ENCODE measurements around the gene ARL6IP4.

ARL6IP4 gene

DNA sequence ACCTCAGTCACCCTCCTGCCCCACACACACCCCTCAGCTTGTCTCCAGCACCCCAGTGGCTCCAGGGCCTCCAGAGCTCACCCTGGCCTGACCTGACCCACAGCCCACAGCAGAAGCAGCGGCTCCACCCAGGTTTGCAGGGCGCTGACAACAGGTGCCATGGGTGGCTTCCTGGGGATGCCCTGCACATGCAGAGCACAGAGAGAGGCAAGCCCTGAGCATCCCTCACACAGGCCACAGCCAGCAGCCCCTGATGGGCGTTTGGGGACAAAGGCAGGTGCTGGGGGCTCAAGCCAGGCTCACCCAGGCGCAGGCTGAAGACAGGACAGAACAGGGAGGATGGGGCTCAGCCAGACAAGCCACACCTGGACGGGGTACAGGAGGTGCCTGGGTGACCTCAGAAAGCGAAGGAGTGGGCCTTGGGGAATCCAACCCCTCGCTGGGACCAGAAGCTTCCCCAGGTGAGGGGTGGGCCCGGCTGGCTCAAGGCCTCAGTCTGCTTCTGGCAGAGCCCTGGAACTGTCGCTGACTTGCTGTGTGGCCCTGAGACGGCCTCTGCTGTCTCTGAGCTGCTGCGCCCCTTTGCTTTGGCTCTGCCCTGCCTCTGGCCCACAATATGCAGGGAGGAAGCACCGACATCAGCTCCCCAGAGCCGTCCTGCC, 10.6 kb downstream of the ARL6IP4 start:
- DNase-seq (ENCODE audit: low spot score): no peak

DNA sequence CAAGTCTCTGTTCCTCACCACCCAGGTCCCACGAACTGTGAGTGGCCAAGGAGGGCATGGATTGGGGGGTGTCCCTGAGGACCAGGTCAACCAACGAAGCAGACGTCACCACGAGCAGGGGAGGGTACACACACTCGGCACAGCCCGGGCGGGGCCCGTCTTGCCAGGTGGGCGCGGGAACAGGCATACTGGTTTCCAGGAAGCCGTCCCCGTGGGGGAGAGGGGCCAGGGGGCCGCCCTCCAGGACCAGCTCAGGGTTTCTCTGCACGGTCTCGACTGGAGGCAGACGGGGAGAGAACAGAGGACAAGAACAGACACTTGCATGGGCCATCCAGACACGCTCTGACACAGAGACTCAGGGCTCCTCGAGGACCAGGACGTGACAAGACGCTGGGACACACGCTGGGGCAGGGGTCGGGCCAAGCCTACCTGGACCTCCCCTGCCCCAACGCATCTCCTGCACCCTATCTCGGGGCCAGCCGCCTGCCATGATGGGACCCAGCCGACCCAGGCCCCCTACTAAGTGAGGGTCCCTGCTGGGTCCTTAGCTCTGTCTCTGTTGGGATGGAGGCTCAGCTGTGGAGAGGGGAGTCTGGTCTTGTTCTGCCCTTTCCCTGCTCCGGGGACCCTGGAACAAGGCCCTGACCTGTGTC, 11.3 kb downstream of the ARL6IP4 start:
- no peak for DNase-seq (ENCODE audit: low spot score)

DNA sequence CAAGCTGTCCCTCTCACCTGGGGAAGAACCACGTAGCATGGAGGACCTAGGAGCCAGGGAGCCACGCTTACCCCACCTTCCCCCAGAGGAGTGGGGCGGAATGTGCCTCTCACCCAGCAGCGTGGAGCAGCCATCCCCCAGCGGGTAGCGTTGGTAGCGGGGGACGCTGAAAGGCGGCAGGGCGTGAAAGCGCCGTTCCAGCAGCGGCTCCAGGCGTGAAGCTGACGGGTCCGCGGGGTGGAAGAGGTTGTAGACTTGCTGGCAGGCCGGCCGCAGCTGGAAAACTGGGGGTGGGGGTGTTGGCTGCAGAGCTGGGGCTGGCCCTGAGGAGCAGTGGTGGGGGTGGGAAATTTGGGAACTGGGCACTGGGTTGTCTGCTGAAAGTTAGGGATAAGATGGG, 11.9 kb downstream of the ARL6IP4 start:
- DNase-seq (ENCODE audit: low spot score): no peak

DNA sequence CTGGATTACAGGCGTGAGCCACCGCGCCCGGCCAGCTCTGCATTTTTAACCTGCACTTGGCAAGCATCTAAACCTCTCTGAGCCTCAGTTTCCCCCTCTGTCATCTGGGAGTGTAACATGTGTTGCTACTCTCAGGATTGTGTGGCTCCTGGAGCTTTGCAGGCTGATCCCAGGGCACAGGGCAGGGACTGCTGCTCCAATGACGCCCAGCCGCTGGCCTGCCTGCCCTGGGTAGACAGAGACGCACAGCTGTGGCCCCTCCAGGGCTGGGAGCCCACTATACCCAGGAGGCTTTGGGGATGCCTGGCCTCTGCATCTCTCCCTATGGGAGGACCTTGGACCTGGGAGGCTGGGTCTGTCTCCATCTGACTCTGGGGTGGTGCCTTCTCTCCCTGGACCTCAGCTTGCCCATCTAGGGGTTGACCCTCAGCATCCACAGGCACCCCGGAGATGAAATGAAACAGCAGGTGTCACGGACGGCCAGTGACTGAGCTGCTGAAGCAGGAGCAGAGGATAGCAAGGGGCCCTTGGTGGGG, 13.7 kb downstream of the ARL6IP4 start:
- no peak for DNase-seq (ENCODE audit: low spot score)

DNA sequence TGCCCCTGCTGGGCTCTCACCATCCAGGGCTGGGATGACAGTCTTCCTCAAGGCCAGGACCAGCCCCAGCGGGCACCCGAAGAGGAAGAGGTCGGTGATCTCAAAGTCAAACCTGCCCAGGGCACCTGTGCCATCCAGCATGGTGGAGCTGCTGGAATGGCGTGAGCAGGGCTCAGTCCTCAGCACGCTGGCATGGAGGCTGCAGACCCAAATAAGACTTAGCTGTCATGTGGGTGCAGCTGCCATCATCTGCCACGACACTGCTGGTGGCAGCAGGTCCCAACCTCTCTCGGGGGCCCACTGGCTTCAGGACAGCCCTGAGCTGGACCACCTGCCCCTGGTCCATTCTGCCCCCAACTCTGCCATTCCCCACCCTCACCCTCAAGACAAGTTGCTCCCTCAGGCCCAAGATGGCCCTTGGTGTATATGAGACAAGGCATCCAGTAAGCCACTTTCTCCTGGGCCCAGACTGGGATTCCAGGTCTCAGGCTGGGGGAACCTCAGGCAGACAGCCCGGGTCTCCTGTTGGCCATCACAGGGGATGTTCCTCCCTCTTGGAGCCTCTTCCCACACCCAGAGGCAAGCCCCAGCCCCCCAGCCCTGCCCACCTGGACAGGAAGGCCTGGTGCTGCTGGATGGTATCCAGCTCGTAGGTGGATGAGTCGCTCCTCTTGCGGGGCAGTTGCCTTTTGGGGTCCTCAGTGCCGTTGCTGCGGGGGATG, 14.5 kb downstream of the ARL6IP4 start:
- DNase-seq (ENCODE audit: low spot score): no peak

DNA sequence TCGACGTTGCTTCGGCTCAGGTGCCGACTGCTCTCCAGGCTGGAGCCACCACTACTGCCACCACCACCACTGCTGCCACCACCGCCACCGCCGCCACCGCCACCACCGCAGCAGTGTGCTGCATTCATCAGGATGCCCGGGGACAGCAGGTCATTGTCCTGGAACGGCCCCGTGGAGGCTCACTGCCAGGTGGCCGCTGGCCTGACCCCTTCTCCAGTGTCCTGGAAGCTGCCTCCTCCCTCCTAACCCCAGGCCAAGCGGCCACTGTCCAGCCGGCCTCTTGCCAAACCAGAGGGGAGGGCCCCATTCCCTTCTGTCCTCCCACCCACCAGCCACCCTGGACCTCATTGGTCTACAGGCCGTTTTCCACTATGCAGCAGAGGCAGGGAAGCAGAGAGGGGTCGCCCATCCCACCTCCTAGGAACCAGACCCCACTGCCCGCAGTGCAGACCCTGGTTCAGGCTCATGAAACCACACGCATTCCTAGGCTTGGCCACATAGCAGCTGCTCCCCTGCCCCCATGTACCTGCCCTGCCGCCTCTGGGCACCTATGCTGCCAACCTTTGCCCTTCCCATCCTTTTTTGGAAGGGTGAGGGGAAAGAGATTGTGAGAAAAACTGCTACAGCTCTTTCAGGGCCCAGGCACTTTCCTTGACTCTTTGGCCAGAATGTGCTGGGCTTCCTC, 15.2 kb downstream of the ARL6IP4 start:
- no peak for DNase-seq (ENCODE audit: low spot score)

DNA sequence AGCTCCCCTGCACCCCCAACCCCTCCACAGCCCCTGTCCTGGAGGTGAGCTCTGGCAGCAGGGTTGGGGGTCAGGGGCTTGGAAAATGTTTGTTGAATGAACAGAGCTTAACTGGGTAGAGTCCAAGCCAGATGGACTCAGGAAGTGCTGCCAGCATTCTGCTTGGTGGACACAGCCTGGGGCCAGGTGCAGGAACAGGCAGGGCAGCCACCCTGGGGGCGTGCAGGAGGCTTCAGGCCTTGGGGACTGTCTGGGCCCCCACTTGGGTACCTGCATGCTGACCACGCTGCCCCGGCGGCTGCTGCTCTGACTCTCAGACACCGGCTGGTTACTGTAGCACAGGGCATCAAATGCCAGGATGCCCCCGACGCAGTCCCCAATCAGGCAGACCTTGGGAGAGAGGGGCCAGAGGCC, 15.7 kb downstream of the ARL6IP4 start:
- no peak for DNase-seq (ENCODE audit: low spot score)

DNA sequence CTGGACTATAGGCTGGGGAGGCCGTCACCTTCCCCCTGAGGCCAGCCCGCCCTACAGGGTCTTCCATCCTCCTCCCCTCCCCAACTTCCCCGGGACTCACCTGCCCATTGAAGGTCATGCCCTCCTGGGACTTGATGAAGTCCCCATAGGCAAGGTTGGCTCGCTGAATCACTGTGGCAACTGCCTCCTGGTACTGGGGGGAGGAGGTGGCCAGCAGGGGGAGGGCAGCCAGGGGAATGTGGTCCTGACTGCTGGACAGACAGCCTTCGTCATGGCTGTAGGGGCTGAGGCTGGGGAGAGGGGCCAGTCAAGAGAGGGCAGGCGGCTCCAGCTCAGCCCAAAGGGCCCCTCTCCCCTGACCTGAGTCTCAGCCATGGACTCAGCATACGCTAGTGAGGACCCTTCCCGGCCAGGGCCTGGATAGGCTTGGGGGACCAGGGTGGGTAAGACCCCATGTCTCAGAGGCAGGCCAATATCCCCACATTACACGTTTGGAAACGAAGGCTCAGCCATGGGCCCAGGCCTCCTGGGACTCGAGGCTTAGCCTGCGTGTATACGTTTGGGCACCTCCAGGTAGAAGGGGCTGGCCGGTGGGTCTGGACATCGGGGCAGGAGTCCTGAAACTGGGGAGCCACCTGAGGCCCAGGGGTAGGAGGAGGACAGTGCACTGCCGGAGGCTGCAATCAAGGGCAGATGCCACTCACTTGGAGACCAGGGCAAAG, 16.3 kb downstream of the ARL6IP4 start:
- no peak for DNase-seq (ENCODE audit: low spot score)

DNA sequence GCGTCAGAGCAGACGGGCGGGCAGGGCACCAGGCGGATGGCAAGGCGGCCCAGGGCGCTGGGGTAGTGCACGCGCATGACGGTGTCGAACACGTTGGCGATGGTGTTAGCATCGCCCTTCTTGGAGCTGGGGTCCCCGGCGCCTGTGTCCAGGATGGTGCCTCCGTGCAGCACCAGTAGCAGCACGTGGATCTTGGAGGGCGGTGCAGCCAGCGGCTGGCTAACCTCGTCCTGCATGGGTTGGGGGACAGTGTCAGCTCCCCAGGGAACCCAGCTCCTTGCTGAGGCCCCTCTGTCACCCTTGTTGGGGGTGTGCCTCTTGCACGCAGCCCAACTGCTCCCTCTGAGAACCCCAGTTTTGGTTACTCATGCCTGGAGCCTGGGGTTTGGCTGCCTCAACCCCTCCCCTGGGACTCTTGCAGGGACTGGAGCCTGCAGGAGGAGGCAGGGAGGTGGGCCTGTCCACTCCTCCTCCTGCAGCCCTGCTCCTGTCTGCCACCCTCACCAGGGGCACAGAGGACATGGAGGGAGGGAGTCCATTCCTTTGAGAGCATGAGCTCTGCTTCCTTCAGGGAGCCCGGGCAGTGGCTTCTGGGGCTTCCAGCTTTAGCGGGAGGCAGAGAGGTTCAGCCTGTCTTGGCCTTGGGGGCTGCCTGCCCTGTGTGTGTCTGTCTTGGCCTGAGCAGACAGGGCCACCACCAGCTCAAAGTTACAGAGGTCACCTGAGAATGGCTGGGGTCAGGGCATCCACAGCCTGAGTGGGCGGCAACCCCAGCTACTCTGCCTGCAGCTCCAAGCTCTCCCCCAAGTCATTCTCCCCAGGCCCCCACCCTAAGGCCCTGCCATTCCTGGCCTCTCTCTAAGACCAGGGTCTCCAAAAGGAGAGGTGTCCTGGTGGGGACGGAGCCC, 17.1 kb downstream of the ARL6IP4 start:
- no peak for DNase-seq (ENCODE audit: low spot score)

DNA sequence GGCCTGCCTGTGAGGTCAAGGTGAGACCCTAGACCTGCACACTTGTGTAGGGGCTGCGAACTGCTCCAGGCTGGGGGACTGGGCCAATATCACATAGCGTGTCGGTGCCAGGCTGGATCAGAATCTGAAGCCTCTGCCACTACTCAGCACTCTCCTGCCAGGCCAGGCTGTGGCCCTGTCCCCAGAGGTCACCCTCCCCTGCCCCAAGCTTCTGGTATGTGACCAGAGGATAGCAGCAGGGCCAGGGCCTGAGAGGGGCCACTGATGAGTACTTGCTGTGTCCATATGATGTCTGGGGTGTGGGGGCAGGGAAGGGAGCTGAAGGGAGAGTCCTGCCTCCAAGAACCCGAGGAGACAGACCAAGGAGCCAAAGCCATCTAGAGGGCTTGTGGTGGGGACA, 17.8 kb downstream of the ARL6IP4 start:
- no peak for DNase-seq (ENCODE audit: low spot score)

DNA sequence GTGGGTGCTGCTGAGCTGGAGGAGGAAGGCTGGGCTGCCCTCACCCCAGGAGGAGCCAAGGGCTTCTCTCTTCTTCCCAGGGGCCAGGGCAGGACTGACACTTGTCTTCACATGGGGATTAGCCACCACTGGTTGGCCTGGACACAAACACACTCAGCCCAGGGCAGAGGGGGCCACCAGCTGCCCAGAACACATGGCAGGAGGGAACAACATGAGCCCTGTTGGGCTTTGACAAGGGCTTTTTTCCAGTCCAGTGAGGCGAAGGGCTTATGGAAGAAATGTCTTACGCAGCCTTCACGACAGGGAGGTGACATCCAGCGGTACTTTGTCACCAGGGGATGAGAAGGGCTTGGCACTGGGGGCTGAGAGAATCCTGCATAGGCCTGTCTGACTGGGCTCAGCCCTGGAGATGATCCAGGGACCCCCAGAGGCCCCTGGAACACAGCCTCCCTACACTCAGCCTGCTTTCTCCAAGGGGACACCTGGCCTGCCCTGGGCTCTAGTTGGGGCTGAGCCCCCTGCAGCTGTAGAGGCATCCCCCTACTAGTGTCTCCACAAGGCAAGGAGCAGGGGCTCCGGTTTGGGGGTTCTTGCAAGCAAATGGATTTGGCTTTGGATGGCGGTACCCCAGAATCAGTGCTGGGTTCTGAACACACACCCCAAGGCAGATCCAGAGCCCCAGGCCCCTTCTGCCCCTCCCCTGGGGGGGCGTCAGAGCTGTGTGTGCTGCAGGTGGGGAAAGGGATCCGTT, 18.9 kb downstream of the ARL6IP4 start:
- DNase-seq (ENCODE audit: low spot score): no peak

DNA sequence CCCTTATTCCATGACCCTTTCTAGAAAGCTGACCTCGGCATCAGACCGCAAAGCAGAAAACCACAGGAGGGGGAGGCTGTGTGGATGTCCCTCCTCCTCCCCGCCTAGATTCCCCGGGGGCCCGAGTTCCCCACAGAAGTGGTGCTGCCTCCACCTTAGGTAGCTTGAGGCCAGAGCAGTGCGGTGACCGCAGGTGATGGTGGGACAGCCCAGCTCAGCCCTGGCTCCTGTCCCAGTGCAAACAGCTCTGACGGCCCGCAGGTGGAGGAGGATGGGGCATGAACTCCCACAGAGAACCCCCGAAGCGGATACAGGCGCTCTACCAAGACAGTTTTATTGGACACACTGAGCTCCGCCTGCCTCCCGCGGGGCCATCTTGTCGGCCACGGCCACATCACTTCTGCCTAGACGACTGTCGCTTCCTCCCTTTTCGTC, 19.5 kb downstream of the ARL6IP4 start:
- no peak for DNase-seq (ENCODE audit: low spot score)

DNA sequence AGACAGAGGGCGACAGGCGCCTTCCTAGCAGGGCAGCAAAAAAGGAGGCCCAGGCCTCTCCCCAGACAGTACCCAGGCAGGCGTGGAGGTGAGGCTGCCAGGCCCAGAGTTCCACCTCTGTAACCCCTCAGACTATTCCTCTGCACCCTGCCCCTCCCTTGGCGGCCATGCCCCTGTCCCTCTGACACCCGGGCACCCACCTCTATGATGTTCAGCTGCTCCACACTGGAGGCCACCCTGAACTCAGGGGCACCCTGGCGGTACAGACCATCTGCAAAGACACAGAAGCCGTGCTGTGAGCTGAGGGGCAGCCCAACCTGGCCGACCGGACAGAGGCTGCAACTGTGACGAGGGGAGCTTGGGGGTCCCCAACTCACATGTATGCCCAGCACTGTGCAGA, 20.1 kb downstream of the ARL6IP4 start:
- DNase-seq (ENCODE audit: low spot score): no peak

DNA sequence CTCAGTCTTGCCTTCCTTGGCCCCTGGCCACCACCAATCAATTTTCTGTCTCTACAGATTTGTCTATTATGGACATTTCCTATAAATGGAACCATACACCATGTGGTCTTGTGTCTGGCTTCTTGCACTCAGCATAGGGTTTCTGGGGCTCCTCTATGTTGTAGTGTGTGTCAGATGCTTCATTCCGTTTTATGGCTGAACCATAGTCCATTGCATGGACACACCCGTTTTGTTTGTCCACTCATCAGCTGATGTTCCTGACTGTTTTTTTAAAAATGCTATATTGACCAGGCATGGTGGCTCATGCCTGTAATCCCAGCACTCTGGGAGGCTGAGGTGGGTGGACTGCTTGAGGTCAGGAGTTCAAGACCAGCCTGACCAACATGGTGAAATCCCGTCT, 21.0 kb downstream of the ARL6IP4 start:
- no peak for DNase-seq (ENCODE audit: low spot score)

DNA sequence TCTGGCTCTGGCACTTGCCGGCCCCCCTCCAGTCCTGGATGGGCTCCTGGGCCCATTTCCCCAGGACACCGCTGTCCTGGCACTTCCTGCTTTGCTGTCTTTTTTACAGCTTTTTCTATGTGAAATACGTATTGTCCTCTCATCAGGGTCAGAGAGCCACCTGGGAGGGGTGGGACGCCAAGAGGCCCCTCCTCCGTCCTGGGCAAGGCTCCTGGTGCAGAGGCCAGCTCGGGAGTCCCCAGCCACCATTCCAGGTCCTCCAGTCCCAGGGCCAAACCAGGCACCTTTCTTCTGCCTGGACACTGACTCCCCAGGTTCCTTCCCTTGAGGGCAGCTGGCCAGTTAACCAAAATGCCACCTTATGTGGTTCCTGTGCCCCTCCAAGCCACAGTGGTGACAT, 22.8 kb downstream of the ARL6IP4 start:
- no peak for DNase-seq (ENCODE audit: low spot score)

DNA sequence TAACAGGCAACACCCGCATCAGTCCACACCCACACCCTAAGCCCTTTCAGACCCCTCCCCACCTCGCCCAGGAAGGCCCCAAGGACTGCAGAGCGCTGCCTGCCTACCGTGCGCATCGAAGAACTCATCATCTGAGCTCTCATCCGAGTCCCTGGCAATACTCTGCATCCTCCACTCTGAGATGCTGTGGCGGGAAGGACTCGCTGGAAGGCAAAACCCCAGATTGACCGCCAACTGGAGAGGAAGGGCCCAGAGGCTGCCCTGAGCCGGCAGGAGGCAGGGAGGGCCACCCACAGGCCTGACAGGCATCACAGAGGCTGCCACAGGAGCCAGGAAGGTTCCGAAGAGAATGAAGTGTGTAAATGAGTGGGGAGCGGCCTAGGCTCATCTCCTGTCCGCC, 23.8 kb downstream of the ARL6IP4 start:
- no peak for DNase-seq (ENCODE audit: low spot score)

DNA sequence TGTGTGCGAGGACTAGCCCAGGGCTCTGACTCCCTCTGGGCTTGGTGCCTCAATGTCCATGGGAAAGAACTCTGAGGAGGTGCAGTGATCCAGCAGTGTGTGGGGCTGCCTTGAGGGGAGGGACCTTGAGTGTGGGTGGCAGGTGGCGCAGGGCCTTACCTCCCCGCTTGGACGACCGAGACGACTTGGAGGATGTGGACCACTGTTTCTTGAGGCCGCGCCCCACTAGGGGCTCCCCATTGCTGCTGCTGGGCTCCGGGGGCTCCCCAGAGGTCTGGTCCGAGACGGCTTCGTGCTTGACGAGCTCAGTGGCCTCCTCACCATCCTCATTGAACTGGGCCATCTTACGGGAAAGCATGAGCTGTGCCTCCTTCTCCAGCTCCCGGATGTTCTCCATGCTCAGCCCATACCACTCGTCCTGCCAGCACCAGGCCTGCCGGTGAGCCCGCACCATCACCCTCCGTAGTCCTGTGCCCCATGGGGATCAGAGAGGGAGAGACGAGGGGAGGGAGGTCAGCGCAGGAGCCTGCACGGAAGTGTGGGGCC, 24.7 kb downstream of the ARL6IP4 start:
- DNase-seq (ENCODE audit: low spot score): no peak

DNA sequence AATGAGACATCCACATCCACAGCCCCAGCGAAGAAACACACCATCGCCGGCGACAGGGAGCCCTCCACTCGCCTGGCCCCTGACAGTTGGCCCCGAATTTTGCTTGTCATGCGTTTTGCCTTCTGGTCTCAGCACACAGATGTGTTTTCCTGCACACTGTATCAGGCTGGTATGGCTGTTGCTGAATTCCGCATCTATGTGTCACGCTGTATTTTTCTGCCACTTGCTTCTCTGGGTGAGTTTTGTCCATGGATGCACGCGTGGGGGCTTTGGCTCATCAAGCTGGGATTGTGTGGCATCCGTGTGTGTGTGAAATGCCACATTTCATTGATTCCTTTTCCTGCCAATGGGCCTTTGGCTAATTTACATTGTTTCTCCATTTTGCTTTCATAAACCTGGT, 26.5 kb downstream of the ARL6IP4 start:
- no peak for DNase-seq (ENCODE audit: low spot score)

DNA sequence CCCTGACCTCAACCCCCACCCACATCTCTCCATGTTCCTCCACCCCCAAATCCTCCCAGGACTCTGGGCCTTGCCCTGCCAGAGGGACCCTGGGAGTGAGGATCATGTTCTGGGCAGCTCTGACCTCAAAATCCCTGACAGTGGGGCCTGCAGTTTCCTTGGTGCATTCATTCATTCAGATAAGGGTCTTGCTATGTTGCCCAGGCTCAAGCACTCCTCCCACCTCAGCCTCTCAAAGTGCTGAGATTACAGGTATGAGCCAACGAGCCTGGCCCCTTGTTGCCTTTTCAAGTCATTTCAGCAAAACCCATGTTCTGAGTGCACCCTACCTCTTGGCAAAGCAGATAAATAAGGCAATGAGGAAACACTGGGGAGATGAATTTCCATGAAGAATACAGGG, 29.6 kb downstream of the ARL6IP4 start:
- no peak for DNase-seq (ENCODE audit: low spot score)

DNA sequence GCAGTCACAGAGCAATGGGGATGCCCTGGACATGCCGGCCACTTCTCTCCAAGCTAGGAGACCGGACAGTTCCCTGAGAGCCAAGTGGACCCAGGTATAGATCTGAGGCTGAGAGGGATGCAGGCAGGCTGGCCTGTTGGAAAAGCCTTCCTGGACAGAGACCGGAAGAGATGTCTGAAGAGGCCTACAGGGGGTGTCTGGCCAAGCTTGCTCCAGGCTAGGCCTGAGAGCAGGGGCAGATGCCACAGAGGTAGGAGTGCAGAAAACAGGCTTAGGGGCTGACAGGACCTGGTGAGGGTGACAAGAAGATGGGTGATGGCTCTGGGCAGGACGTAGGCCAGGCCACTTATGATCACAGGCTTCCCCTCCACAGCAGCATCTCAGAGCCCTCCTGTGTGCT, 30.2 kb downstream of the ARL6IP4 start:
- no peak for DNase-seq (ENCODE audit: low spot score)

Data from ecto neural progenitor cell (in vitro differentiated cells).